HG03196 (cell line): ENCODE results near the gene MAP3K20.
"Not testable (repeated sequence)": the region's sequence is repeated elsewhere in the genome, so short reads cannot be mapped to it uniquely, and the experiment has no call there.

Source experiments
- ATAC-seq: cut with Tn5 transposase; IDR thresholded peaks from one replicate; pipeline ENCODE4 v1.9.1; 2021; ENCODE audit not compliant: unreplicated experiment

The MAP3K20 gene

DNA sequence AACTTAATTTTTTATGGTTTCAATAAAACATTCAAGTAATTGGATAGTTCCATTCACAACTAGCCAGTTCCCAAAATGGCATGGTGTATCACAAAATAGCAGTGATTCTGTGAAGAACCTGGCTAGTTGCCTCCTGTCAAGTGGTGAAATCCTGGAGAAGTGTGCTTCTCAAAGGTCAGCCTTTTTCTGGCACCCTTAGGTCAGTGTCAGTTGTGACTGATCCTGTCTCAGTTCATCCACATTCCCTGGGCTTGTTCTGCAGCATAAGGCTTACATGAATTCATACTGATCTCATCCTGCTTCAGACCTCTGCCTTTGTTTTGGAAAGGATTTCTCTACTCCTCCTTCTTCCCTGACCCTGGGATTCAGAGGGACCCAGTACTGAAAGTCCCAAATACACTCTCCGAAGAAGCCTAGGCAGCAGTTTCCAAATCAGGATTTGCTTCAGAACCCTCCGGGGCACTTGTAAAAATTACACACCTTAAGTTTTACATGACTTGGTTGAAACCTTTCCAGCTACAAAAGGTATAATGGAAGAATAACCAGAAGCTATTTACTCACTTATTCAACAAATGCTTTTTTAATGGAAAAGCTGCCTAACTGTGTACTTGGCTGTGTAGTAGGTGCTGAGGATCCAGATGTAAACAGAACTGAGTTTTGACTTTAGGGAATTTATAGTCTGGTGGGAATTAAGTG is 11.0 kb downstream of the MAP3K20 start:
- no peak for ATAC-seq

DNA sequence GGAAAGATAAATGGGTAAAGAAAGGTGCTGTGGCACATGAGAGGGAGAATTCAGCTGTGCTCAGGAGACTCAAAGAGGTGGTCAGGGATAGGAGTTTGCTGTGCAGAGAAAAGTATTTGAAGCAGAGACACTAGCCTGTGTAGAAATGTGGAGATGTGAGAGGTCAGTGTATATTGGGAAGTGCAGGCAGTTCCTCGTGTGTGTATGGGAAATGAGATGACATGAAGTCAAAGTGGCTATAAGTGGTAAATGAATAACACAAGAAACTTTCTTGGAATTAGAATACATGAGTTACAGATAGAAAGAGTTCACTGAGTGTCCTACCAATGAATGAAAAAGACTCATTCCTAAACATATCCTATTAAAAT is 11.6 kb downstream of the MAP3K20 start:
- no peak for ATAC-seq

DNA sequence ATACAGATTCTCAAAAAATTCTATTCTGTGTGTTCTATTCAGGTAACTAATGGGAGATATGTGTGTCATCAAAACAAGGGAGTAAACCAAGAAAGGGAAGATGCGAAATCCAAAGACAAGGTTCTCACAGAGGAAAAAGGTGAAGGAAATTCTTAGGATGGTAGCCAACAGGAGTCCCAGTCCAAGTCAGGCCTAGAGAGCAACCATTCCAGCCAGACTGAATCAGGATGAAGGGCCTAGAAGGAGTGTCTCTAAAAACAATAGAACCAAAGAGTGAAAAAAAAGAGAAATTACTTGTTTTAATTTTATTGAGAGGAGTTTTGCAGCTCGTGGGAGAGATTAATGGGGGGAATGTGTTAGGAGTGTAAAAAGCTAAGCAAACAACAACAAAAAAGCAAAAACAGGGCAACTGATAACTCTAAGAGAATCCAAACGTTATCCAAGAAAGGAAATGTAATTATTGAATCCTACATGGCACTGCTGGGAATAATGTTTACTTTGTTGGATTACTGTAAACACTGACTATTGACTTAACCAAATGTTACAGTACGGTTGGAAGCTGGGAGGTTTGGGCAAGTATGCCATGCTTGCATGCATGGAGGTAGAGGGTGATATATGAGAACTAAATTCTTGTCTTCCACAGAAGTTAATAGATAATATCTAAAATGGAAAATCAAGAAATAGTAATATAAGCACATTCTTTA is 12.3 kb downstream of the MAP3K20 start:
- no peak for ATAC-seq

DNA sequence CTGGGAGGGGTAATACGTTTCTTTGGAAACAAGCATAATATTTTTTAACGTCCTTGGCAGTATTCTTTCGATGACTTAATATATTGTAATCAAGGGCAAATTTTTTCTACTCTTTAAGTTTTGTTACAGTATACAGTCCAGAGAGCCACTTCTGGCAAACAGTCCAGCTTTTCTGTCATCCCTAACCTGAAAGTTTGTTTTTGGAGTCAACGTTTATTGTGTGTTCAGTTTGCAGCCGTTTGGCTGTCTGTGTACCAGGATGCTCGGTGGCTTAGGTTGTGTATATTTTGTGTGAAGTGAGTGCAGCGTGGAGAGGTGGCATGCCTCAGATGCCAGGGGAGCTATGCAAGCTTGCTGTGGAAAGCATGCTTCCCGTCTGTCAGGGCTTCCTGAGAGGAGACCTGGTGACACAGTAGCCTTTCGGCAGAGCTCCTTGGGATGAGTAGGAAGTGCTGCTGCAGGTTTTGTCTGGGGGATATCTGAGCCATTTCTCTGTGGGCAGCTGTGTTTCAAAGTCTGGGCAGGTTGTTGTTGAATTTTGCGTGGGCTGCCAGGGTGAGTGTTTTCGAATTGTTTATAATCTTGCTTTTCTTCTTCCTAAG is 14.7 kb downstream of the MAP3K20 start:
- no peak for ATAC-seq

DNA sequence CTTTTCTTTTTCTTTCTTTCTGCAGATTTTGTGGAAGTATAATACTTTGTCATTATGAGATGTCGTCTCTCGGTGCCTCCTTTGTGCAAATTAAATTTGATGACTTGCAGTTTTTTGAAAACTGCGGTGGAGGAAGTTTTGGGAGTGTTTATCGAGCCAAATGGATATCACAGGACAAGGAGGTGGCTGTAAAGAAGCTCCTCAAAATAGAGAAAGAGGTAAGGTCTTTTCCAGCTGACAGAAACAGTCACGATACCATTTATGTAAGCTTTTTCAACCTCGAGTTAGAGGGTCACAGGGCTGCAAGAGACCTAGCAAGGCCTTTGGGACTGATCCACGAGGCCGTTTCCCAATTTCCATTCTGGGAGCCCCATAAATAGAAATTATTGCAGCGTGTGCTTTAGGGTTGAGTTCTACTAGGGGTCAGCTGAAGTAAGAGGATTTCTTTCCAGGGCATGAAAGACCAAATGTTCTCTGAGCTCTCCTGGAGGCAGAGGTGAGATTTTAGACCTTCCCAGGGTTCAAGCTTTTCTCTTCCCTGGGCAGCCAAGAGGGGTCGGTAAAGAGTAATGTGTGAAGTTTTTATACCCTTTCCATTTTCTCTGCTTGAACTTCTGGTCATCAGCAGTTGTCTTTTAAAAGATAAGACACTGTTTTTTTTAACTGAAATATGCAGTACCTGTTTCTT is 15.5 kb downstream of the MAP3K20 start:
- ATAC-seq = no peak

DNA sequence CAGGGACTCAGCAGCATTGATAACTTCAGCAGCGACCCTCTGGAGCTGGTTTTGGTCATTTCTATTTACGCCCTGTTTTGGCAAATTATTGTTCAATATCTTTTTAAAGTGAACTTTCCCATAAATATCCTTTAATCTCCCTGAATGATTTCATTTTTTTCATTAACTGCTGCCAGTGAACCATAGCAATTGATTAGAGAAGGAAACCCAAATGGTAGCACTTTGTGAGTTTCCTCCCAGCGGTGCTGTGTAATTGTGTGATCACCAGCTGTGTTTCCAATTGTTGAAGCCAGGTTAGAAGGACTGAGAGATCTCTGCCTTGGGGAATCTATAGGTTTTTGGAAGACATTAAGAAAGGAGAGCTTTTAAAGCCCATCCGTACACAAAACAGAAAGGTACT is 16.3 kb downstream of the MAP3K20 start:
- no peak for ATAC-seq

DNA sequence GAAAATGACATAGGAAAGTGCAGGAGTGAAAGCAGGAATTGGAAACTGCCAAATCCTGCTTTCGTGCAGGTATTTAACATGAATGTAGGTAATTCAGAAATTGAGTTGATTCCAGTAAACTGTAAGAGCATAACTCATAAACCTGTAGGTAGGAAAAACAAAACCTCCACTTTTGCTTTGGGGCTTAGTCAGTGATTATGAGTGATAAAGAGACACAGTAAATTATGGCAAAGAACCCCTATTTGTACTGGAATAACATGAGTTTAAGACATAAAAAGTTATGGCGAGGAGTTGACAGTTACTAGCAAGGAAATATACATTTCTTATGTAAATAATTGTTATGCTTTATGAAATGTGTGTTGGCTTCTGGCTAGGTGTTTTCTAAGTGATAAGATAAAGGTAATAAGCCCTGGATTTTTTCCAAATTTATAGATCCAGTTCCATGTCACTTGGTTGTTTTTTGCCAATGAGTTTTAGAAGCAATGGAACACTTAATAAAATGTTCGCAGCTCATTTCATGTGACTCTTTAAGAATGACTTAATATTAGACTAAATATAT is 17.3 kb downstream of the MAP3K20 start:
- ATAC-seq = no peak

DNA sequence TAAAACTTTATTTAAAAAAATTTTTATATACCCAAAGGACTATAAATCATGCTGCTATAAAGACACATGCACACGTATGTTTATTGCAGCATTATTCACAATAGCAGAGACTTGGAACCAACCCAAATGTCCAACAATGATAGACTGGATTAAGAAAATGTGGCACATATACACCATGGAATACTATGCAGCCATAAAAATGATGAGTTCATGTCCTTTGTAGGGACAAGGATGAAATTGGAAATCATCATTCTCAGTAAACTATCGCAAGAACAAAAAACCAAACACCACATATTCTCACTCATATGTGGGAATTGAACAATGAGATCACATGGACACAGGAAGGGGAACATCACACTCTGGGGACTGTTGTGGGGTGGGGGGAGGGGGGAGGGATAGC is 18.0 kb downstream of the MAP3K20 start:
- not testable (repeated sequence) for ATAC-seq

DNA sequence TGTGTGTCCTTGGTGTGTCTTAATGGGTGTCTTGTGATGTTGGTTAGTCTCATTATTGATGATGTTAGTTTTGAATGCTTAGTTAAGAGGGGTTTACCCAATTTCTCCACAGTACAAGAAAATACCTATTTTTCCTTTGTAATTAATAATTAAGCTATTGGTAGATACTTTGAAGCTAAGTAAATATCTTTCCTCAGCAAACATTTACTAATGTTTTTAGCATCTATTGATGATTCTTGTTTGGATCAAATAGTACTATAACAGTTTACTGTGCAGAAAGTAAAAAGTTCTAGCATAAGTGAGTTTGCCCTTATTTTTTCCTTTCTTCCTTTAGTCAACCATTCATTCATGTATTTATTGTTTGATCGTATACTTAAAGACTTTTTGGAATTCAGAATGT is 19.1 kb downstream of the MAP3K20 start:
- no peak for ATAC-seq

DNA sequence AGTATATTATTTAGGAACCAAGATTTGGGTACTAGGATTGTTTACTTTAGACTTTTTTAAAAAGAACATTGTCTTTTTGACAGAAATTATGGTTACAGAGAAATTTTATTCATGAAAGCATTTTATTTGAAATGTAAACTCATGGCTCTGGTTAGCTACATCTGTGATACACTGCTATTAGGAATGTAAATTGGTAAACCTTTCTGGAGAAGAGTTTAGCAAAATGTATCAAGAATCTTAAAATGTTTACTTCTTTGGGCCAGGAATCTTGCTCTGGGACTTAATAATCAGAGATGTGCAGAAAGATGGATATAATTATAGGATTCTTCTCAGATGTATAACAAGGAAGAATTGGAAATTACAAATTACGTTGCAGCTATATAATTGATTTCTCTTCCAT is 19.7 kb downstream of the MAP3K20 start:
- ATAC-seq = no peak

DNA sequence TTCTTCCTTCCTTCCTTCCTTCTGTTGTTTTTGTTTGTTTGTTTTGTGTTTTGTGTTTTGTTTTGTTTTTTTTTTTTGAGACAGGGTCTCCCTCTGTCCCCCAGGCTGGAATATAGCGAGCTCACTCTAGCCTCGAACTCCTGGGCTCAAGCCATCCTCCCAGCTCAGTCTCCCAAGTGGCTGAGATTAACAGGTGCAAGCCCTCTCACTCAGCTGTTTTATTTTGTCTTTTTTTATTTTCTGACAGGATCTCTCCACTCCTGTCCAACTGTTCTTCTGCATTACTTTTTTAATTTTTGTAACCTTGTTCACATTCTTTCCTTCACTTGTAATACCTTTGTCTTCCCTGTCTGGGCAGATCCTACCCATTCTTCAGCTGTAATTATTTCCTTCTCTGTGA is 23.6 kb downstream of the MAP3K20 start:
- no peak for ATAC-seq

DNA sequence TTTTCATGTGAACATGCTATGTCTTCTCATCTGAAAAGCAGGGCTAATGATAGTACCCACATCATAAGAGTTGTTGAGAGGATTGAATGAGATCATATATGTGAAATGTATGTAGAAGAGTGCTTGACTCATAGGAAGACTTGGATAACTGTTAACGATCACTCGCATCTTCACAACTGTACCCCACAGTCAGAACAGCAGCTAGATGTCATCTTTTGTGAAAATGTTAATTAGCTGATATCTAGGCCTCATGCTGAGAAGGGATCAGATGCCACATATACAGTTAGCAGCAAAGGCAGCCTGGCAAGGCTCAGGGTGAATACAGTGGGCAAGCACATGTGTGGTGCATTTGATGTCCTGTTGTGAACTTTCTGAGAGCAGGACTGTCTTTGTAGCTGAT is 24.2 kb downstream of the MAP3K20 start:
- no peak for ATAC-seq

DNA sequence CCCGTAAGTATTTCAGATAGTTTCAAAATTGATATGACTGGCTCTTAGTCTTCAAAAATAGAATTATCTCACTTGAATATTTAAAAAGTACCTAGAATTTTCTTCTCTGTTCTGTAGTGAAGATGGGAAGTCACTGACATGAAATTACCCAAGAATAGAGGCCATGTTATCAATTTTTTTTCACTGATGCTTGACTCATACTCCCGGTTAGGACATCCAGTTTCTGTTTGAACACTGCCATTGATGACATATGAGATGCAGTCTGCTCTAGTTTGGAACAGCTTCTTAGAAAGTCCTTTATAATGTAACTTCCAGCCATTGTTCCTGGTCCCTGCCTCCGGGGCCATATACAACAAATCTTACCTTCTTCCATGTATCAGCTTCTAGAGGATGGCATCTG is 26.0 kb downstream of the MAP3K20 start:
- ATAC-seq = peak; percentile 63

DNA sequence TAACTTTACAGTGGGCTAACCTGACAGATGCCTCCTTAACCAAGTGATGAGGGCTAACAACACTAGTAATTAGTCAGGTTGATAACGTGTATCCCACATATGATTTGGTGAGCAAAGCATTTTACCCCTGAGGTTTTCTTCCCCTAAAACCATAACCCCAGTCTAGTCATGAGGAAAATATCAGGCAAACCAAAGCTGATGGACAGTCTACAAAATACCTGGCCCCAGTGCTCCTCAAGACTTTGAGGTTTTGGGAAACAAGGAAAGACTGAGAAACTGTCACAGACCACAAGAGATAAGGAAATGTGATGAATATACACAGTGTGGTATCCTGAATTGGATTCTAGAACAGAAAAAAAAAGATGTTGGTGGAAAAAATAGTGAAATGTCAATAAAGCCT is 28.5 kb downstream of the MAP3K20 start:
- ATAC-seq = no peak

DNA sequence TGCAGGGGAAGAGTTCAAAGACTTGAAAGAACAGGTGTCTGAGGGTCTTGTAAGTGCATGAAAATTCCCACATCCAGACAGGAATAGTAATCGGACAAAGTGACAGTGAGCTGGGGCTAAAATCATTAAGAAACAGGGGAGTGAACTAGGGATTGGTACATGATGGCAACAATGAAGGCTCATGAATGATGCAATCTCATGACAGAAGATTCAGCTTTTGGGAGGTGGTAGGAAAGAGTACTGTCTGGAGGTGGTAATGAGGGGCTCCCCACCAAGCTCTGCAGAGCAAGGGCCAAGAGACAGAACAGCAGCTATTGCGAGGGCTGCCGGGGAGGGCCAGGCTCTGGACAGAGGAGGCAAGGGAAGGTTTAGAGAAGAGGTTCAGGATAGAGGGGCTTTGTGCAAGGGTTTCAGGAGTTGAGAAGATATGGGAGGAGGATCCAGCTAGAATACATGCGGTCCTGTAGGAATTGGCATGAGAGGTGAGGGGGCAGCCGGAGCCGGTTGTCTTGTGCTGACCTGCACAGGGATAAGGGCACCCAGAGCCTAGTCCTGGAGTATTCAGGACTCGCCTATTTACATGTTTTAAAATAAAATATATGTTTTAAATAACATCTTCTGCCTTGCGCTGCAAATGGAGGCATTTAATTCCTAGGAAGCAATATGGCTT is 31.4 kb downstream of the MAP3K20 start:
- ATAC-seq = no peak

DNA sequence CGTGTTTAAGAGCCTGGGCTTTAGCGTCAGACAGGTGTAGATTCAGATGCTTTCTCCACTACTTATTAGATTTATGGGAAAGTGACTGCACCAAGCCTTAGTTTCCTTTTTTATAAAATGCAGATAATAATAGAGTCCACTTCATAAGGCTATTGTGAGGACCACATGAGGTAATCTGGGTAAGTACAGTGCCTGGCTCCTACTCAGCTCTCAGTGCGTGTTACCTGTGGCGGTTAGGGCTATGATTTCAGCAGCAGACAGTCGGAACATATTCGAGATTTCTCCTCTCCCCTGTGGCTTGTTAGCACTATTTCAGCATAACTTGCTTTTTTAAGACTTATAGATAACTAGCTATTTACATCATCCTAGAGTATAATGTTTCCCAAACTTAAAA is 32.0 kb downstream of the MAP3K20 start:
- no peak for ATAC-seq

DNA sequence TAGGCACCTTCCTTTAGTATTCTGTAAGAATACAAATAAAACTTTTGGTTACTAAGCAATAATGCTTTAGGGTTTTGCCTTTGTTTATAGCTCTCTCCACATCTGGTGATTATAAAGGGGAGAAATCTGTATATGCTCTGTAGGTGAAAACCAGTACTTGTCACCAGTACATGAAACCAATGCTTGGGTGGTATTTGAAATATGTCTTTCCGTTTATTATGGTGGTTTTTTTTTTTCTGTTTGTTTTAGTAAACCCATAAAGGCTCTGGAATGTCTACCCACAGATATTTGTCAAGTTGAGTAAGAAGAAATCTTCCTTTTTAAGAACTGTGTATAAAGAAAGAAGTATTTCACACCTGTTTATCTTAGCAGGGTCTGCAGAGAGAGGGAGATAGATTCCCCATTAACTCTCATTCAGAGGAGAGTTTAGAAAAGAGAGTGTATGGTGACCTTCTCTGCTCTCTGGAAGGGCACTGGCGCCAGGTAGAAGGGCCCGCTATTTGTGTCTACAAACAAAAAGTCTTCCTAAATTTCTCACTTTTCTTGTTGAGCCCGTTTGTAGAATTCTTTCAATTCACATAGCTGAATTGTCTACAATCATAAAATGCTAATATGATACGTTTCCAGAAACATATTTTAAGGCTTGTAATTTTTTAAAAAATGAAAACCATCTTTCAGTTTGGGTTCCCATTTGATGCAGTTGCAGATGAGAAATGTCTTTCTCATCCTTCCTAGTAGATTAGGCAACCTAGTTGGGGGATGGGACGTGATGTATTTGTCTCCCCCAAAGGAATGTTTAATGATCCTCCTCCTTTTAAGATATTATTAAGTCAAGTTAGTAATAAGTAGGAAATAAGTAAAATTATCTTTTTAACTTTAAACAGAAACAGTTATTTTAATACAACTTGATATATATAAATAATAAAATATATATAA is 33.9 kb downstream of the MAP3K20 start:
- ATAC-seq = no peak

DNA sequence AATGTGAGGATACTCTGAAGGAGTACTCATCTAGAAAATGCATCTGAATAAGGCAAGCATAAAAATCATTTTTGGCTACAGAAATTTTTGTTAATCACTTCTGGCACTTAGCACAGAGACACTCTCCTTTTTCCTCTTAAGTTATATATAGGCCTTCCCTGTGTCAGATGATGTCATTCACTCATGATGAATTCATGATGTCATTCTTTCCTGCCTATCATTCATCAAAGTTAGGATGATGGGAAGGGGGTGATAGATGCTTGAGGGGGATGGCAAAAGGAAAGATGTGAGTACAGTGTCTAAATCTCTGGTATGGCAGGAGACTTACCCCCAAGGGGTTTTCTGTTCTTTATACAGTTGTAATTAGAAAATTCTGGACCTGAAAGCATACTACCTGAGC is 42.0 kb downstream of the MAP3K20 start:
- ATAC-seq = no peak

DNA sequence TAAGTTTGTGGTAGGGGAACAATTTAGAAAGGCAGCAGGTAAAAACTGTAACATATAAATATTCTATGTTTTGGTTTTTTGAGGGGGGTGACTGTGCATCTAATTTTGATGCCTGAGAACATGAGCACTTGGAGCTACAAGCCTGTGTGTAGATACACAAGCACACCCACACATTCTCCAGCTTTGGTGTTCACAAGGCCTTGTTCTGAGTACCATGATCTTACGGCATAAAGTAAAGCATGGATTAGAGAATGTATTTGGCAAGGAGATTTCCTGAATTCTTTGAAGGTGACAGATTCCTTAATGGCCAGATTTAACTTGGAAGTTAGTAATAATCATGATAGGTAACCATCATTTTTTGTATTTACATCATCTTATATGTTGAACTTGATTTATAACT is 42.7 kb downstream of the MAP3K20 start:
- no peak for ATAC-seq
